Ammon's horn (tissue), 1 donor: ENCODE results near the gene DFFB.
"Not testable (repeated sequence)": the region's sequence is repeated elsewhere in the genome, so short reads cannot be mapped to it uniquely, and the experiment has no call there.

Experiments used
- DNase-seq: peaks from one replicate; pipeline ENCODE4 v3.0.0-alpha.2; 2016; ENCODE audit warnings: low spot score

The DFFB gene

GRCh38 chr1:3910049-3910731, 52.9 kb downstream of the DFFB start:
- no peak for DNase-seq

GRCh38 chr1:3910857-3911845, 53.9 kb downstream of the DFFB start:
- DNase-seq = peak; percentile 78

GRCh38 chr1:3911981-3912808, 54.9 kb downstream of the DFFB start:
- DNase-seq = no peak

- no peak for DNase-seq
Observed at GRCh38 chr1:3912809-3913685, 55.8 kb downstream of the DFFB start.

- DNase-seq = no peak
Observed at GRCh38 chr1:3914331-3914851, 57.1 kb downstream of the DFFB start.

GRCh38 chr1:3914911-3915310, 57.6 kb downstream of the DFFB start:
- DNase-seq = no peak

- DNase-seq = no peak
Observed at GRCh38 chr1:3915551-3916121, 58.4 kb downstream of the DFFB start.

GRCh38 chr1:3917761-3918160, 60.5 kb downstream of the DFFB start:
- DNase-seq = no peak

- DNase-seq = not testable (repeated sequence)
Observed at GRCh38 chr1:3918359-3918758, 61.1 kb downstream of the DFFB start.

GRCh38 chr1:3918966-3919611, 61.8 kb downstream of the DFFB start:
- no peak for DNase-seq

GRCh38 chr1:3919706-3920105, 62.4 kb downstream of the DFFB start:
- DNase-seq = no peak

- DNase-seq = no peak
Observed at GRCh38 chr1:3921765-3922164, 64.5 kb downstream of the DFFB start.

GRCh38 chr1:3922201-3922725, 65.0 kb downstream of the DFFB start:
- DNase-seq = no peak

GRCh38 chr1:3922851-3923250, 65.6 kb downstream of the DFFB start:
- DNase-seq = no peak

GRCh38 chr1:3923378-3924185, 66.3 kb downstream of the DFFB start:
- no peak for DNase-seq

GRCh38 chr1:3924186-3924824, 67.0 kb downstream of the DFFB start:
- no peak for DNase-seq

GRCh38 chr1:3924825-3925220, 67.5 kb downstream of the DFFB start:
- DNase-seq = peak; percentile 21

- DNase-seq = no peak
Observed at GRCh38 chr1:3925256-3925655, 68.0 kb downstream of the DFFB start.

GRCh38 chr1:3925762-3926161, 68.5 kb downstream of the DFFB start:
- DNase-seq = no peak
